Activated CD4-positive, alpha-beta T cell treated with anti-CD3 and anti-CD28 coated beads, Interleukin-2, amount 10 ng/mL, durations not matched to agents 24 days and 14 days (primary cell): ENCODE data around the gene STARD7. TPM values are rescaled to one million over a fixed set of nuclear protein-coding genes. Genes with fewer than 3 reads are reported as not detected.
A peak's percentile ranks its signal among the peaks of the same experiment; 100 is the strongest.

Source experiments
- DNase-seq: peaks from one replicate; pipeline ENCODE4 v3.0.0; 2022
- H3K27ac Mint-ChIP-seq: one replicate; pipeline ENCODE4 v1.8.0; 2022; ENCODE audit warnings: mild to moderate bottlenecking, mixed read lengths
- H3K27me3 Mint-ChIP-seq: one replicate; pipeline ENCODE4 v1.8.0; 2022; ENCODE audit warnings: mixed read lengths
- H3K36me3 Mint-ChIP-seq: one replicate; pipeline ENCODE4 v1.8.0; 2022; ENCODE audit warnings: low read depth, mild to moderate bottlenecking, mixed read lengths
- H3K4me1 Mint-ChIP-seq: one replicate; pipeline ENCODE4 v1.8.0; 2021; ENCODE audit warnings: mixed read lengths
- H3K4me3 Mint-ChIP-seq: one replicate; pipeline ENCODE4 v1.8.0; 2022; ENCODE audit warnings: mild to moderate bottlenecking, moderate library complexity, mixed read lengths
- H3K9me3 Mint-ChIP-seq: one replicate; pipeline ENCODE4 v1.8.0; 2021; ENCODE audit warnings: mixed read lengths
- intact Hi-C: fragments of 100-400 bp; cut with micrococcal nuclease; formaldehyde crosslinking; loops from one replicate; pipeline ENCODE4 v1.15.1; 2023
- total RNA-seq: library from RNA; stranded (reverse); gene quantifications from 2 replicates; pipeline ENCODE4 v1.2.3, GENCODE V29; 2022

The STARD7 gene
- total RNA-seq, 1 donor from 2014 or later, result 212 TPM

DNA sequence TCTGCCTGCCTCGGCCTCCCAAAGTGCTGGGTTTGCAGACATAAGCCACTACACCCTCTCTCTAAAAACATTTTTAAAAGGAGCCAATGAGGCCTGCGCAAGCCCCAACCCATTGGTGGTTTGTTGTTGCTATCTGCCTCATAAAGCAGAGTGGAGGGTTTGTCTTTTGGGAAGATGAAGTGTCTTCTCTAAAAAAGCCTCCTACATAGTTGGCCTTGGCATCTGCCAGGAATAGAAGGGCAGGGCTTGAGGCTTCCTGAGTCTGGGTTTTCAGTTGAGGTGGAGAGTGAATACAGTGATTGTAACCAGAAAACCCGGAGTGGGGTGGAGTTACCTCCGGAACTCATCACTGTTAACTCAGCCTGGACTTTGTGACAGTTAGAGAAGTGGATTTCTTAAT, 5.9 kb upstream of the STARD7 start:
- Mint-ChIP-seq H3K4me1 (peaks cover 10% of the 10 kb centered on the region), H3K27ac (no peak overlapping the region), H3K4me3 (no peak overlapping the region), H3K27me3 (no peaks in the 10 kb centered on the region), H3K9me3 (no peaks in the 10 kb centered on the region), H3K36me3 (peaks cover 2% of the 10 kb centered on the region)
- DNase-seq, result no peak
- intact Hi-C loops, result no loop called here

DNA sequence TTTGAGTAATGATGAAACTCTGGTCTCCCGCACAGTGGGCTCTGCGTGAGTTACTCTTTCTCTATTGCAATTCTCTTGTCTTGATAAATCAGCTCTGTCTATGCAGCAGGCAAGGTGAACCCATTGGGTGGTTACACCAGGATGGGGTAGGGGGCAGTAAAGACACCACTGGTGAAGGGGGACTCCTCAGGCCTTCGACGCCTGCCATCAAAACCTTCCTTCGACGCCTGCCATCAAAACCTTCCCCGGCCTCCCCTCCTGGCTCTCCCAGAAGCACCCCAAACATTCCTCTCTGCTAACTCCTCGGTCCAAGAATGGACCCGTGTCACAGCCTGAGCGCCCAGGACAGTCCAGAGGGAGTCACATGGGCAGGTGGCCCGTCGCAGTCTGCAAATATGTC, 4.8 kb upstream of the STARD7 start:
- H3K27ac Mint-ChIP-seq, result no peak overlapping the region
- no peaks in the 10 kb centered on the region for H3K27me3 Mint-ChIP-seq
- no peak overlapping the region for H3K4me3 Mint-ChIP-seq

DNA sequence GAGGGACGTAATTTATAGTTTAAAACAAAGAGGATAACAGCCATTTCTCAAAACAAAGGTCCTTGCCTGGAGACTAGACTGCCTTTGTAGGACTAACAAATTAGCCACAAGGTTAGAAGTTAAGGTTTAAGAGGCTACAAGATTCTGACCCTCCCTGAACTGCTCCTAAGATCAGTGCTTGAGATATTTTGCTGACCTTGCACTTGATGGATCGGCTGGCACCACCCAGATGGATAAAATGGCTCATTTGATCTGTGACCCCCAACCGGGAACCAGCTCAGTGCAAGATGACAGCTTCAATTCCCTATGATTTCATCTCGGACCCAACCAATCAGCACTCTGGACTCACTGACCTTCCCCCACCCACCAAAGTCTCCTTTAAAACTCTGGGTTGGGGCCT, 3.7 kb upstream of the STARD7 start:
- no peaks in the 10 kb centered on the region for H3K27me3 Mint-ChIP-seq
- intact Hi-C loops, result no loop called here
- H3K36me3 Mint-ChIP-seq, result peaks cover 8% of the 10 kb centered on the region

More for the DNA sequence above, 4.8 kb upstream of the STARD7 start:
- Mint-ChIP-seq H3K4me1 (peaks cover 17% of the 10 kb centered on the region), H3K9me3 (no peaks in the 10 kb centered on the region), H3K36me3 (peaks cover 2% of the 10 kb centered on the region)
- intact Hi-C loops, result no loop called here
- no peak for DNase-seq

DNA sequence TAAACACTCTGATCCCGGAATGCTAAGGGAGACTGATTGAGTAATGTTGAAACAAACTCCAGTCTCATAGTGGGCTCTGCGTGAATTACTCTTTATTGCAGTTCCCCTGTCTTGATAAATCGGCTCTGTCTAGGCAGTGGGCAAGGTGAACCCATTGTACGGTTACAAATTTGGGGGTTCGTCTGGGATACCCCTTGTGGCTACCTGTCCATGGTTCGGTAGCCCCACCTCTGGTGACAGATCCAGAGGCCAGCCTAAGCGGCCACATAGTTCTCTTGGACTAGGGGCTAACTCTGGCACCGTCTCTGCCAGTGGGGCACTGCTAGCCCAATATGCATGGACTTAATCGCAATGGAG, 1.1 kb upstream of the STARD7 start:
- Mint-ChIP-seq H3K36me3 (peaks cover 29% of the 10 kb centered on the region), H3K4me3 (peak overlapping the region; percentile 96), H3K27ac (peak overlapping the region; percentile 90), H3K27me3 (no peaks in the 10 kb centered on the region), H3K4me1 (peaks cover 39% of the 10 kb centered on the region), H3K9me3 (no peaks in the 10 kb centered on the region)
- intact Hi-C loops, result loop anchor here (1.0 to 5.0 kb wide), 6 partner anchors 33 to 328 kb away; partner anchors contain the start of genes ARID5A, CIAO1 and DUSP2
- DNase-seq, result no peak

More for the DNA sequence above, 3.7 kb upstream of the STARD7 start:
- Mint-ChIP-seq H3K4me3 (no peak overlapping the region), H3K27ac (no peak overlapping the region), H3K4me1 (peaks cover 20% of the 10 kb centered on the region), H3K9me3 (no peaks in the 10 kb centered on the region)
- DNase-seq, result no peak

DNA sequence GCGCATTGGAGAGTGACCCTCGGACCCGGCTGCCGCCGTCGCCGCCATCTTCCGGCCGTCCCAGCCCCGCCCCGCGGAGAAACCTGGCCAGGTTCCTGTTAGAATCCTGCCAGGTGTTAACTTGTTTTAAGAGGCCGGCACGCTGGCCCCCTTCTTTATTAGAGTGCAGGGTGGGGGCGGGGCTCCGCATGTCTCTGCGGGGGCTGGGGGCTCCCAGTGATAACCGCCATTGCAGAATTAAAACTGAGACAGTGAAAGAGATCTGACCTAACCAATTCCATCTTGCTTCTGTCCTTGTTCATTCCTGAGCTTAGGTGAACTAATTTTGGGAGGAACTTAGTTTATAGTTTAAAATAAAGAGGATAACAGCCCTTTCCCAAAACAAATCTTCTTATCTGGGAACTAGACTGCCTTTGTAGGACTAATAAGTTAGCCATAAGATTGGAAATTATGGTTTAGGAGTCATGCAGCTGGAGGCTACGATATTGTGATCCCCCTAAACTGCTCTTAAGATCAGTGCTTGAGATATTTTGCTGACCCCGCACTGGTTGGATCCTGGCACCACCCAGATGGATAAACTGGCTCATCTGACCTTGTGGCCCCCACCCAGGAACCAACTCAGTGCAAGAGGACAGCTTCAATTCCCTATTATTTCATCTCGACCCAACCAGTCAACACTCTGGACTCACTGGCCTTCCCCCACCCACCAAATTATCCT, 543 bp upstream of the STARD7 start:
- Mint-ChIP-seq H3K9me3 (no peaks in the 10 kb centered on the region), H3K27ac (peak overlapping the region; percentile 90), H3K4me1 (peaks cover 42% of the 10 kb centered on the region), H3K27me3 (no peaks in the 10 kb centered on the region), H3K4me3 (peak overlapping the region; percentile 96), H3K36me3 (peaks cover 31% of the 10 kb centered on the region)
- intact Hi-C loops, result loop anchor here (1.0 to 5.0 kb wide), 6 partner anchors 34 to 328 kb away; partner anchors contain the start of genes ARID5A, CIAO1 and DUSP2
- no peak for DNase-seq

DNA sequence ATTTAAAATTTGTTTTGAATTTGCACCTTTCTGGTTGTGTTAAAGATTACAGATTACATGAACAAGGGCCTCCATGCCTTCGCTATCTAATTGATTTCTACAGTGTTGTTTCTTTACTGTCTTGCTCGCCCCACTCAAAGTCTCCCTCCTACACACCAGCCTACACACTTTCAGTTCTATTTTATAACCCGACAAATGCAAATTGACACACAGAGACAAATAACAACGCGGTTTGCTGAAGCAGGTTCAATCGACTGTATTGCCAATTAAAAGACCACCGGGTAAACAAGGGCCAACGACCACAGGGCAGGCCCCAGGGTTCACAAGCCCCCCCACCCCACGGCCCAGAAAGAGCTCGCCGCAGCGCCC, 869 bp downstream of the STARD7 start:
- Mint-ChIP-seq H3K27me3 (no peaks in the 10 kb centered on the region), H3K9me3 (no peaks in the 10 kb centered on the region), H3K27ac (peak overlapping the region; percentile 90), H3K4me1 (peaks cover 57% of the 10 kb centered on the region), H3K36me3 (peaks cover 41% of the 10 kb centered on the region), H3K4me3 (peak overlapping the region; percentile 96)
- DNase-seq, result no peak
- intact Hi-C loops, result loop anchor here (2.0 to 5.0 kb wide), 5 partner anchors 35 to 330 kb away; partner anchors contain the start of genes ARID5A and DUSP2

DNA sequence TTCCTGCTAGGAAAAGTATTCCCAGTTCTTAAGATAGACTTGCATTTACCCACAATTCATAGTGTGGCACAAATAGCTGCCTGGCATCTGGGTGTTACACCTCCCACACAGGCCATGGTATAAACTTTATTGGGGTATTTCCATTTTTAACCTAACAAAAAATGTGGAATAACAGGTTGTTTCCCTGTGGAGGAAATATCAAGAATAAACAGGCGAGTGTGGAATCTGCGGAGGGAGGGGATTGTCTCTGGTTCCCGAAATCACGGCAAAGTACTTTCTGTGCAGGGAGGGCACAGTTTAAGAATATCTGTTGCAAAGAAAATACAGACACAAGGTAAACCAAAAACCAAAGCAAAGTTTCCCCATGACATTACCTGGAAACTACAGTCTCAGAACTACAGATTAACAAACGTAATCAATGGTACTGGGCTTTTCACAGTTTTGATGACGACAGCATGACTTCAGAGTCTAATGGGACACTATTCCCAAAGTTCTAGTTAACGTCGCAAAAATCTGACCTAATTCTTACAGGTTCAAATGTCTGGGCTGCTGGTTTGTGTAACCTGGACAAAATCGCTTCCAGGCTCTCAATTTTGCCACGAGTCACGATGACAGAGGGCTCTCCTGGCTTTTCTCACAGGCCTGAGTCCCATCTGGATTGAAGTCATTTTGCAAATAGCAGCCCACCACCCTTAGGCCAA, 1.4 kb downstream of the STARD7 start:
- peaks cover 41% of the 10 kb centered on the region for H3K36me3 Mint-ChIP-seq
- no peaks in the 10 kb centered on the region for H3K9me3 Mint-ChIP-seq
- H3K4me3 Mint-ChIP-seq, result peak overlapping the region; percentile 96
- DNase-seq, result no peak
- no peaks in the 10 kb centered on the region for H3K27me3 Mint-ChIP-seq
- H3K27ac Mint-ChIP-seq, result peak overlapping the region; percentile 90
- intact Hi-C loops, result loop anchor here (5.0 kb wide), 3 partner anchors 115 to 330 kb away; partner anchors contain the start of gene ARID5A
- peaks cover 60% of the 10 kb centered on the region for H3K4me1 Mint-ChIP-seq

DNA sequence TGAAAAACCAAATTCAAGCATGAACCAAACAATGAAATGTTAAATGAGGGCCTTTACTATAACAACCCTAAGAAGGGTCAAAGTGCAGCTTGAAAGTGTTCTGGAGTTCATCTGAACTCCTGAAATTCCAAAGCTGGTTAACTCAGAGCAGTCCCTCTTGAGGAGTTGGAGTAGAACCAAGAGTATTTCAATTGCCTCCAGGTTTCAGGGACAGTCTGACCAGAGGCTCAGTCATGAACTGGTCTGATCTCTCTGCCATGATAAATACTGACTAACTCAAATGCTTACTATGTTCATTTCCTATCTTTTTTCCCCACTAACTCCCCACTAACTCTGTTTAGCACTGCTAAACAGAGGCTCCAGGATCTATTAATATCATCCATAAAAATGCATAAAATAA, 2.7 kb downstream of the STARD7 start:
- Mint-ChIP-seq H3K4me1 (peaks cover 60% of the 10 kb centered on the region), H3K27ac (peak overlapping the region; percentile 67), H3K27me3 (no peaks in the 10 kb centered on the region), H3K9me3 (no peaks in the 10 kb centered on the region), H3K4me3 (peak overlapping the region; percentile 80), H3K36me3 (peaks cover 39% of the 10 kb centered on the region)
- DNase-seq, result no peak
- intact Hi-C loops, result loop anchor here (5.0 kb wide), 3 partner anchors 116 to 331 kb away; partner anchors contain the start of gene ARID5A

DNA sequence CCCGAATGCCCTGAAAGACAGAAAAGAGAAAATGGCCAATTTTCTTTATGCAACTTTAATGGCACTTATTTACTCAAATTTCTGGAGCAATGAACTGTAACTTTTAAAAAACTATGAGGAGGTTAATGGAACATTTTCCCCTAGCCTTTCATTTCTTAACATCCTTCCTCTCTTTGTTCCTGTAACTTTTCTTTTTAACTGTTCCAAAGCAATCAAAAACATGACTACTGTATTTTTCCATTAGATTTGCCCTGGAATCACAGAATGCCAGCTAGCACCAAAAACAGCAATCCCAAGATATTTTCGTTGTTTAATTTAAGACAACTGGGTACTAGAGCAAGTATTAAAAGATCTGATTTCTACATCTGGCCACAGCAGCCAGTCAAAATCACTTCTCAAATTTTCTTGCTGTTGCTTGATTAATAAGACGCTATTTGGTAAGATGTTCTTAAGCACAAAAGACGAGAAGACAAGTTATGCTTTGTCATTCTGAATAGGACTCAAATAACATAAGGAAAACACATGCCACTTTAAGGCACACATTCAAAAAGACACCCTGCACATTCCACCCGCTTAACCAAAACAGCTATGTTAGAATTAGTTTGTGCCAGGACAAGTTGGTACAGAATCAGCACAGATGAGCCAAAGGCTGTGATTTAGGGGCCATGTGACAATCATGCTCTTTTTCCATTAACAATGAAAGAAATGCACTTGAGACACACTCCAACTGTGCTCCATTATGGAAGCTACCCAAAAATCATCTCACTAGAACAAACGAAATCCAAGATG, 3.6 kb downstream of the STARD7 start:
- Mint-ChIP-seq H3K27ac (peak overlapping the region; percentile 46), H3K9me3 (no peaks in the 10 kb centered on the region), H3K4me1 (peaks cover 62% of the 10 kb centered on the region), H3K4me3 (peak overlapping the region; percentile 75), H3K27me3 (no peaks in the 10 kb centered on the region), H3K36me3 (peaks cover 41% of the 10 kb centered on the region)
- no peak for DNase-seq
- intact Hi-C loops, result loop anchor here (5.0 kb wide), 3 partner anchors 117 to 332 kb away; partner anchors contain the start of gene ARID5A

DNA sequence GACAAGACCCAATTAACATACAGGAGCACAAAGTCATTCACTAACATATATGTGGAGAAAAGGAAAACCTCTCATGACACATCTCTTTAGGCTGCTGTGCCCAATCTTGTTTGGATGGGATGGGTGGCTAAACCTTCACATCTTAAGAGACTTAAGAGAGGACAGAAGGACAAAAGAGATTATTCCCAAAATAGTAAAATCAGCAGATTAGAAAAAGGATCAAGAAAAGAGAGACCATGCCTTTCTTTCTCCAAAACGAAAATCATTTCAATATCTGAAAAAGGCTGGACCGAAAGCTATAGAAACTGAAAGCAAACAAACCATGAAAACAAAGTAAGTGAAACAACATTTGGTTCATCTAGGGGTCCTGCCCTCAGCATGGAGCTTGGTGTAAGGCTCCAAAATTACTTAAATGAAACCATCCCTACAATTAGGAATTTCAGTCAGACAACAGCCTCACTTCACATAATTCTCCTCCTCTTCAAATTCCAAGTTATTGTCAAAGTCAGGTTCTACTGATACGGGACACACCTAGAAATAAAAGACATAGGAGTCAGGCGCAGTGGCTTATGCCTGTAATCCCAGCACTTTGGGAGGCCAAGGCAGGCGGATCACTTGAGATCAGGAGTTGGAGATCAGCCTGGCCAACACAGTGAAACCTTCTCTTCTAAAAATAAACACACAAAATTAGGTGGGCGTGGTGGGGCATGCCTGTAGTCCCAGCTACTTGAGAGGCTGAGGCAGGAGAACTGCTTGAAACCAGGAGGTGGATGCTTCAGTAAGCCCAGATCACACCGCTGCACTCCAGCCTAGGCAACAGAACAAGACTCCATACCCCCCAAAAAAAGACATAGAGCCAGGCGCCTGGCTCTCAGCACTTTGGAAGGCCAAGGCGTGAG, 5.2 kb downstream of the STARD7 start:
- Mint-ChIP-seq H3K27ac (peak overlapping the region; percentile 65), H3K4me3 (peak overlapping the region; percentile 75), H3K9me3 (no peaks in the 10 kb centered on the region), H3K4me1 (peaks cover 66% of the 10 kb centered on the region), H3K27me3 (no peaks in the 10 kb centered on the region), H3K36me3 (peaks cover 45% of the 10 kb centered on the region)
- intact Hi-C loops, result no loop called here
- peak; percentile 64 for DNase-seq

DNA sequence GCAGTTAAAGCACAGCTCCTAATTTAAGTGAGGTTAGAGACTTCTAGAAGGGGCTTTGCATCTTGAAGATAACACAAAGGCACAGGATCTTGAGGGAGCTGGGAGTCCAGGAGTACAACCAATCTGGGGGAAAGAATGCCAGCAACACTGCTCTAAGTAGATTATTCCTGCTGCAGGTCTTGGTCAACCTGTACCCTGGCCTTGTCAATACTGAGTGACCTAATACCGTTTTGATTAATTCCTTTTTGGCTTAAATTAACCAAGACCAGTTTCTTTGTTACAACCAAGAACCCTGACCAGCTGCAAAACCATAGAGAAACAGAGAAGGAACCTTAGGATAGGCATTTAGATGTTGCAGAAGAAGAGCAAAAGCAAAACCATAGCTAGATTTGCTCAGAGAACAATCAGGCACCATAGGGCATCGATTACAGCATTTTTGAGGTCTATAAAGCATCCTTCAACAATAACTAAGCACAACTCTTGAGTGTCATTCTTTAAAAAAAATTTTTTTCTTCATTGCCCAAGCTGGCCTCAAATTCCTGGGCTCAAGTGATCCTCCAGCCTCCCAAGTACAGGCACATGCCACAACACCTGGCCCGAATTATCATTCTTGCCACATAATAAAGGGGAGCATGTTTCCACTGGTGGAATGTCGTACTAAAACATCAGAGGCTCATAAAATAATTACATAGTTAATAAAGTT, 6.3 kb downstream of the STARD7 start:
- no peak overlapping the region for H3K27ac Mint-ChIP-seq
- H3K4me3 Mint-ChIP-seq, result no peak overlapping the region
- peaks cover 66% of the 10 kb centered on the region for H3K4me1 Mint-ChIP-seq
- DNase-seq, result no peak
- H3K36me3 Mint-ChIP-seq, result peaks cover 43% of the 10 kb centered on the region
- no peaks in the 10 kb centered on the region for H3K27me3 Mint-ChIP-seq
- H3K9me3 Mint-ChIP-seq, result no peaks in the 10 kb centered on the region
- intact Hi-C loops, result no loop called here

DNA sequence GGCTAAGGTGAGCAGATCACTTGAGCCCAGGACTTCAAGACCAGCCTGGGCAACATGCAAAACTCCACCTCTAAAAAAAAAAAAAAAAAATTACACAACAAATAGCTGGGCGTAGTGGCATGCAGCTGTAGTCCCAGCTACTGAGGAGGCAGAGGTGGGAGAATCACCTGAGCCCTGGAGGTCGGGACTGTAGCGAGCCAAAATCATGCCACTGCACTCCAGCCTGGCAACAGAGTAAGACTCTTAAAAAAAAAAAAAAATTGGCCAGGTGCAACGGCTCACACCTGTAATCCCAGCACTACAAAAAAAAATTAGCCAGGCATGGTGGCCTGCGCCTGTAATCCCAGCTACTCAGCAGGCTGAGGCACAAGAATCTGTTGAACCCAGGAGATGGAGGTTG, 7.3 kb downstream of the STARD7 start:
- Mint-ChIP-seq H3K27ac (no peak overlapping the region), H3K36me3 (peaks cover 38% of the 10 kb centered on the region), H3K27me3 (no peaks in the 10 kb centered on the region), H3K9me3 (no peaks in the 10 kb centered on the region), H3K4me3 (no peak overlapping the region), H3K4me1 (peaks cover 63% of the 10 kb centered on the region)
- intact Hi-C loops, result no loop called here
- DNase-seq, result no peak
